ENCODE results near the gene GATAD2B. TPM values are rescaled to one million over a fixed set of nuclear protein-coding genes. Genes with fewer than 3 reads are reported as not detected.

The GATAD2B gene
- total RNA-seq, 4 donors from 2014 or later = 16.7 to 28.1 (median 20.2) TPM

- TF ChIP-seq POLR2AphosphoS5 (IDR thresholded peaks at IDR 0.05) = no peak
- no peak for TF ChIP-seq EP300 (IDR thresholded peaks at IDR 0.05; ENCODE audit: low read depth)
- no peak for TF ChIP-seq POLR2A (IDR thresholded peaks at IDR 0.05)
- no peak for TF ChIP-seq CTCF (IDR thresholded peaks at IDR 0.05)
- in situ Hi-C loops (cut with MboI; ENCODE audit: low pct_ligation_motif_present in 1 of 4, low pct_unique_long_range_greater_than_20kb in 1 of 4, low sequenced_read_pairs in 3 of 4) (loop anchor here in 2 of 4 donors (10.0 kb wide), 2 partner anchors 193 to 203 kb away; partner anchors contain the start of genes RAB13 (in 1 of the 2) and RPS27 (in 1 of the 2)), intact Hi-C loops (cut with DNase I; ENCODE audit: low total_unique reads) (no loop called here)
- Histone ChIP-seq H3K36me3 (no peaks in the 10 kb centered on the region), H3K4me3 (no peak overlapping the region), H3K9me3 (no peaks in the 10 kb centered on the region), H3K27ac (peak overlapping the region; percentile 81 to 89 (median 88)), H3K4me1 (peaks cover 0 to 26% (median 19%) of the 10 kb centered on the region in 4 donors), H3K27me3 (peaks cover 5% of the 10 kb centered on the region)
- DNase-seq = no peak
- 71 to 76% methylated on average over 1 to 16 of the region's 16 CpGs for WGBS, 2 donors (ENCODE audit: low coverage in 1 of 2)
These were observed 131.0 kb downstream of the GATAD2B start for GRCh38 chr1:153791648-153792253.

- H3K27ac ChIP-seq = peak overlapping the region; percentile 81 to 89 (median 88)
- in situ Hi-C loops (cut with MboI; ENCODE audit: low pct_ligation_motif_present in 1 of 4, low pct_unique_long_range_greater_than_20kb in 1 of 4, low sequenced_read_pairs in 3 of 4) = loop anchor here in 2 of 4 donors (10.0 kb wide), 2 partner anchors 194 to 204 kb away; partner anchors contain the start of genes RAB13 (in 1 of the 2) and RPS27 (in 1 of the 2)
These were observed 131.7 kb downstream of the GATAD2B start for GRCh38 chr1:153790966-153791647.

GRCh38 chr1:153790313-153790965, 132.3 kb downstream of the GATAD2B start:
- intact Hi-C loops (cut with DNase I; ENCODE audit: low total_unique reads) (no loop called here), in situ Hi-C loops (cut with MboI; ENCODE audit: low pct_ligation_motif_present in 1 of 4, low pct_unique_long_range_greater_than_20kb in 1 of 4, low sequenced_read_pairs in 3 of 4) (loop anchor here in 2 of 4 donors (10.0 kb wide), 2 partner anchors 194 to 204 kb away; partner anchors contain the start of genes RAB13 (in 1 of the 2) and RPS27 (in 1 of the 2))
- WGBS, 2 donors (ENCODE audit: low coverage in 1 of 2) = 24 to 44% methylated on average over 10 to 16 of the region's 16 CpGs
- Histone ChIP-seq H3K27me3 (peaks cover 5% of the 10 kb centered on the region), H3K4me3 (peak overlapping the region in 3 of 4 donors; percentile 7 to 35 (median 23)), H3K4me1 (peaks cover 0 to 26% (median 19%) of the 10 kb centered on the region in 4 donors), H3K27ac (peak overlapping the region; percentile 81 to 89 (median 88)), H3K9me3 (no peaks in the 10 kb centered on the region), H3K36me3 (no peaks in the 10 kb centered on the region)
- TF ChIP-seq POLR2A (IDR thresholded peaks at IDR 0.05) = peak; percentile 39
- TF ChIP-seq CTCF (IDR thresholded peaks at IDR 0.05) = no peak
- TF ChIP-seq EP300 (IDR thresholded peaks at IDR 0.05; ENCODE audit: low read depth) = peak; percentile 91
- TF ChIP-seq POLR2AphosphoS5 (IDR thresholded peaks at IDR 0.05) = peak; percentile 76 to 93 (median 84)
- DNase-seq = peak; percentile 69

More at GRCh38 chr1:153790966-153791647, 131.7 kb downstream of the GATAD2B start:
- H3K36me3 ChIP-seq = no peaks in the 10 kb centered on the region
- peak; percentile 56 for DNase-seq
- TF ChIP-seq EP300 (IDR thresholded peaks at IDR 0.05; ENCODE audit: low read depth) = no peak
- TF ChIP-seq POLR2AphosphoS5 (IDR thresholded peaks at IDR 0.05) = peak; percentile 4 to 46 (median 36)
- TF ChIP-seq CTCF (IDR thresholded peaks at IDR 0.05) = no peak
- no peak for TF ChIP-seq POLR2A (IDR thresholded peaks at IDR 0.05)
- H3K9me3 ChIP-seq = no peaks in the 10 kb centered on the region
- H3K4me3 ChIP-seq = peak overlapping the region in 3 of 4 donors; percentile 7 to 35 (median 23)
- intact Hi-C loops (cut with DNase I; ENCODE audit: low total_unique reads) = no loop called here
- peaks cover 0 to 26% (median 19%) of the 10 kb centered on the region in 4 donors for H3K4me1 ChIP-seq
- 49 to 65% methylated on average over 8 to 9 of the region's 9 CpGs for WGBS, 2 donors (ENCODE audit: low coverage in 1 of 2)
- peaks cover 5% of the 10 kb centered on the region for H3K27me3 ChIP-seq
